Measurements from ENCODE around the gene CFAP73. TPM values are rescaled to one million over a fixed set of nuclear protein-coding genes. Genes with fewer than 3 reads are reported as not detected.

The CFAP73 gene
- total RNA-seq, 2 experiments from 2014 or later = not detected

GRCh38 chr12:113184098-113184899 is 34.8 kb downstream of the CFAP73 start:
- Mint-ChIP-seq H3K27ac (peak overlapping the region; percentile 97), H3K4me3 (peak overlapping the region; percentile 98), H3K9me3 (ENCODE audit: low read depth) (no peaks in the 10 kb centered on the region), H3K4me1 (peaks cover 42% of the 10 kb centered on the region), H3K27me3 (no peaks in the 10 kb centered on the region), H3K36me3 (peaks cover 30% of the 10 kb centered on the region)
- CTCF ChIA-PET = interaction anchor here (0.9 to 3.7 kb wide), 6 partner anchors 10 to 277 kb away, joined by 3 to 24 read pairs (median 4); no protein-coding TSS in a partner anchor
- ATAC-seq = peak; percentile 79
- peak; percentile 88 for DNase-seq

- peak overlapping the region; percentile 97 for H3K27ac Mint-ChIP-seq
- H3K27me3 Mint-ChIP-seq = no peaks in the 10 kb centered on the region
- DNase-seq (peak; percentile 93), ATAC-seq (peak; percentile 91)
- CTCF ChIA-PET = interaction anchor here (0.6 to 3.7 kb wide), 6 partner anchors 10 to 277 kb away, joined by 3 to 24 read pairs (median 4); no protein-coding TSS in a partner anchor
- H3K36me3 Mint-ChIP-seq = peaks cover 28% of the 10 kb centered on the region
- peak overlapping the region; percentile 98 for H3K4me3 Mint-ChIP-seq
- H3K9me3 Mint-ChIP-seq (ENCODE audit: low read depth) = no peaks in the 10 kb centered on the region
- peaks cover 44% of the 10 kb centered on the region for H3K4me1 Mint-ChIP-seq
These were observed 35.3 kb downstream of the CFAP73 start for GRCh38 chr12:113184900-113185179.

DNA sequence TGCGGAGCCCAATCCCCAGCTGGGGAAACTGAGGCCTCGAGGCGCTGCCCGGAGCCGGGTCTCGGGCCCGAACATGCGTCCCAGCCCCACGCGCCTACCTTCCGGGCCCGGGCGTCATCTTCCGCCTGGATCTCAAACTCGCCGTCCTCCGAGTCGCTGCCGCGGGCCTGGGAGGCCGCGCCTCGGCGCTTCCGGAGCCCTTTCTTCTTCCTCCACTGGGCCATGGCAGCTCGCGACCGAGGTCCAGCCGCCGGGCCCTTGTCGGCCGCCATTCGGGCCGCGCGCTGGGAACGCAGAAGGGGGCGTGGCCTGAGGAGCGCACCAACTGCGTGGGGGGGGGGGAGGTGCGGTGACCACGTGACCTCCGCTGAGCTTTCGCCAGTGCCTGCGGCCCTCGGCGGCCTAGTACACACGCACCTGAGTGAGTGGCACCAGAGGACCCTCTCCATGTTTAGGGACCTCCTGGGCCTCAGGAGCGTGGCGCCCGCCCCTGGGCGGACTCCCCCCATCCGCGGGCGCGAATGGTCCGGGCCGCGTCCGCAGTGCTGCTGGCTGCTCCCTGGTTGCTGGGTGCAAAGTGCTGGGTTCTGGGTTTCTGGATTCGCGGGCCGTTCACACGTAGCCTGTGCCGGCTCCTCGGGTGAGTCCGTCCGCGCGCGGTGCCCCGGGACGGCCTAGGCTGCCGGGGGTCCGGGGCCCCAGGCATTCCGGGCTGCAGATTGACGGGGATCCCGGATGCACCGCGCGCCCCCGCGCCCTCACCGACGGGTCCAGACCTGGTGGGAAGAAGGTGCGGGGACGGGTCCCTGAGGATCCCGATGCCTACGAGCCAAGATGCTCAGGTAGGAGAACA is 35.9 kb downstream of the CFAP73 start, which contains the start of the genes DDX54 and RITA1:
DDX54 (minus strand) TSS at position 299 of the 853 bp plus-strand sequence; CDS start at position 272, 27 bp downstream.
RITA1 (plus strand) TSS at position 542 of the 853 bp plus-strand sequence. CDS start 1,026 bp downstream, outside the sequence.
- Mint-ChIP-seq H3K27me3 (no peaks in the 10 kb centered on the region), H3K9me3 (ENCODE audit: low read depth) (no peaks in the 10 kb centered on the region), H3K27ac (peak within 1 kb of the TSS; percentile 97), H3K4me1 (peaks cover 44% of the 10 kb centered on the region), H3K36me3 (peaks cover 23% of the 10 kb centered on the region), H3K4me3 (peak within 1 kb of the TSS; percentile 98)
- DNase-seq = peak; percentile 83
- peak; percentile 58 for ATAC-seq
- CTCF ChIA-PET = interaction anchor here (0.6 to 3.7 kb wide), 9 partner anchors 9 to 240 kb away, joined by 3 to 24 read pairs (median 5); no protein-coding TSS in a partner anchor

- Mint-ChIP-seq H3K36me3 (peaks cover 20% of the 10 kb centered on the region), H3K9me3 (ENCODE audit: low read depth) (no peaks in the 10 kb centered on the region), H3K27ac (peak overlapping the region; percentile 97), H3K4me1 (peaks cover 44% of the 10 kb centered on the region), H3K4me3 (peak overlapping the region; percentile 98), H3K27me3 (no peaks in the 10 kb centered on the region)
- DNase-seq (no peak), ATAC-seq (no peak)
- CTCF ChIA-PET = interaction anchor here (1.0 to 2.6 kb wide), 7 partner anchors 9 to 239 kb away, joined by 3 to 15 read pairs (median 5); no protein-coding TSS in a partner anchor
These were observed 36.5 kb downstream of the CFAP73 start for GRCh38 chr12:113186033-113186365.

- Mint-ChIP-seq H3K9me3 (ENCODE audit: low read depth) (no peaks in the 10 kb centered on the region), H3K36me3 (peaks cover 20% of the 10 kb centered on the region), H3K4me3 (peak overlapping the region; percentile 98), H3K27me3 (no peaks in the 10 kb centered on the region), H3K4me1 (peaks cover 43% of the 10 kb centered on the region), H3K27ac (peak overlapping the region; percentile 97)
- ATAC-seq (no peak), DNase-seq (no peak)
- CTCF ChIA-PET = interaction anchor here (0.6 to 2.6 kb wide), 10 partner anchors 10 to 239 kb away, joined by 3 to 15 read pairs (median 3); no protein-coding TSS in a partner anchor
These were observed 37.3 kb downstream of the CFAP73 start for GRCh38 chr12:113186666-113187325.

DNA sequence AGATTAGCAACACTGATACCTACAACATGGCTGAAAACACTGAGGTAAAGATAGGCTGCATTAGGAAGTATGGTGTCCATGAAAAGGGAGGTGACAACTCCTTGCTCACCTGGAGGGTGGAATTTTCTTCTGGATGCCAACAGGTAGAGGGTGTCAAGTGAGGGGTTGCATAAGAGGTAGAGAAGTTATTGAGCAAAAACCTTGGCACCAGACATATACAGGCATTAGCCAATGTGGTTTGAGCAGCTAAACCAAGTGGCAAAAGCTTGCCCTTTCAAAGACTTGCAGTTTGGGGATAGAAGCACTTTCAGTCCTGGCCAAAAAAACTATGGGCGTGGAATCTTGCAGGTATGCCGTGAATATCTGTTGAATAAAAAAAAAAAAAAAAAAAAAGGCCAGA is 39.8 kb downstream of the CFAP73 start:
- Mint-ChIP-seq H3K36me3 (peaks cover 23% of the 10 kb centered on the region), H3K27me3 (no peaks in the 10 kb centered on the region), H3K27ac (no peak overlapping the region), H3K4me1 (peaks cover 28% of the 10 kb centered on the region), H3K9me3 (ENCODE audit: low read depth) (no peaks in the 10 kb centered on the region), H3K4me3 (no peak overlapping the region)
- DNase-seq = no peak
- ATAC-seq = no peak
- CTCF ChIA-PET = interaction anchor here (0.8 to 1.2 kb wide), 4 partner anchors 12 to 17 kb away, joined by 3 to 5 read pairs (median 4); no protein-coding TSS in a partner anchor

DNA sequence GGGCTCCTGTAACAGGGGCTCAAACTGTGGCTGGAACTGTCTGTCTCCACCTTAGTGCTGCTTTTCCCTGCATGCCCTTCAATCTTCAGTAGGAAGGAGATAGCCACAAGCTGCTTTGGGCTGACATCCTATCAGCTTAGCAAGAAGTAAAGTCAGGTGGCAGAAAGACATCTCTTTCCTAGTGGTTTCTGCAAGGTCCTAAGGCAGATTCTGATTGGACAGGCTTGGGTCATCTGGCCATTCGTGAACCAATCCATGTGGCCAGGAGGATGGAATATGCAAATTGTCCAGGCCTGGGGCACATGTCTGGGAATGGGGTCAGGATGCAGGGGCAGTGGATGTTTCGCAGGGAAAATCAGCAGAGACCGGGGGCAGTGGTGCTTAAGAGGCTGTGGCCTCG is 41.2 kb downstream of the CFAP73 start:
- no peaks in the 10 kb centered on the region for H3K27me3 Mint-ChIP-seq
- H3K36me3 Mint-ChIP-seq = peaks cover 23% of the 10 kb centered on the region
- DNase-seq (no peak), ATAC-seq (no peak)
- no peak overlapping the region for H3K4me3 Mint-ChIP-seq
- peaks cover 26% of the 10 kb centered on the region for H3K4me1 Mint-ChIP-seq
- CTCF ChIA-PET = no interaction called here
- H3K9me3 Mint-ChIP-seq (ENCODE audit: low read depth) = no peaks in the 10 kb centered on the region
- H3K27ac Mint-ChIP-seq = no peak overlapping the region

GRCh38 chr12:113191227-113191626 is 41.7 kb downstream of the CFAP73 start:
- no peak for DNase-seq
- CTCF ChIA-PET = no interaction called here
- Mint-ChIP-seq H3K9me3 (ENCODE audit: low read depth) (no peaks in the 10 kb centered on the region), H3K4me1 (peaks cover 23% of the 10 kb centered on the region), H3K27ac (no peak overlapping the region), H3K27me3 (no peaks in the 10 kb centered on the region), H3K36me3 (peaks cover 23% of the 10 kb centered on the region), H3K4me3 (no peak overlapping the region)
- no peak for ATAC-seq

DNA sequence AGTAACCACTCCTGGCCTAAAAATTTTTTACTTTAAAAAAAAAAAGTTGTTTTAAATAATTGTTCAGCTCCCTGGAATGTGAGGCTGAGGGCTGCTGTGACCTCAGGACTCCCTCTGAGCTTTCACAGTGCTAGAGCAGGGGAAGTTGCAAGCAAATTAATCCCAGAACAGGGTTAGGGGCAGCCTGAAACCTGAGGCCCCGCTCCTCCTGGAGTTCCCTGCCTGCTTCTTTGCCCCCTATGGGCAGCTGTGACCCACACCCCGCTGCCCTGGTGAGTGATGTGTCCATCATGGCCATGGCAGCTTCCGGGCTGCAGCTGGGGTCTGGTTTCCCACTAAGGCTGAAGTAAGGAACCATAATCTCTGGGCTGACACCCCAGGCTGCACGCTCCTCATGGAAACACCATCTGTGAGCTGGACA is 45.5 kb downstream of the CFAP73 start:
- H3K4me3 Mint-ChIP-seq = no peak overlapping the region
- H3K9me3 Mint-ChIP-seq (ENCODE audit: low read depth) = no peaks in the 10 kb centered on the region
- H3K4me1 Mint-ChIP-seq = peaks cover 7% of the 10 kb centered on the region
- no peak for ATAC-seq
- no peaks in the 10 kb centered on the region for H3K27me3 Mint-ChIP-seq
- peaks cover 8% of the 10 kb centered on the region for H3K36me3 Mint-ChIP-seq
- H3K27ac Mint-ChIP-seq = no peak overlapping the region
- CTCF ChIA-PET = interaction anchor here (1.8 to 2.1 kb wide), 2 partner anchors 9 to 230 kb away, joined by 6 to 13 read pairs; partner anchors contain the start of genes DDX54 and RITA1
- DNase-seq = no peak

GRCh38 chr12:113195598-113195997 is 46.1 kb downstream of the CFAP73 start:
- H3K4me1 Mint-ChIP-seq = peaks cover 7% of the 10 kb centered on the region
- no peaks in the 10 kb centered on the region for H3K9me3 Mint-ChIP-seq (ENCODE audit: low read depth)
- H3K27me3 Mint-ChIP-seq = no peaks in the 10 kb centered on the region
- DNase-seq (no peak), ATAC-seq (no peak)
- CTCF ChIA-PET = interaction anchor here (1.8 to 3.0 kb wide), 4 partner anchors 9 to 229 kb away, joined by 6 to 20 read pairs (median 14); partner anchors contain the start of genes DDX54 and RITA1
- H3K27ac Mint-ChIP-seq = no peak overlapping the region
- H3K36me3 Mint-ChIP-seq = peaks cover 6% of the 10 kb centered on the region
- no peak overlapping the region for H3K4me3 Mint-ChIP-seq

DNA sequence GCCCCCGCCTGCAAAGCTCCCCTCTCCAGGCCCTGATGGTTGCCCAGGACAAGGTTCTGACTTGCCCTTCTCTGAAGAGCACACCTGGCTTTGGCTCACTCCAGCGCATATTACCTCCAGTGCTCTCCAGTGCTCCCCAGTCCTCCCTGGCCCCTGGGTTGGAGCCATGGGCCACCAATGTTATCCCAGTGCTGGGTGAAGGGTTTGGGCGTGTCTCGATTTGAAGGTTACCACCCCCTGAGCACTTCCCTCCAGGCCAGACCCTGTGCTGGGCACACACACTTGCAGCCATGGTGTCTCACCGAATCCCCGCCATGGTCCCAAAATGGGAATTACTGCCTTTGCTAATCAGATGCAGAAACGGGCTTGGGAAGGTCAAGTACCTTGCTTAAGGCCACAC is 47.1 kb downstream of the CFAP73 start:
- ATAC-seq (peak; percentile 16), DNase-seq (no peak)
- H3K4me1 Mint-ChIP-seq = peaks cover 7% of the 10 kb centered on the region
- H3K4me3 Mint-ChIP-seq = no peak overlapping the region
- no peak overlapping the region for H3K27ac Mint-ChIP-seq
- peaks cover 6% of the 10 kb centered on the region for H3K36me3 Mint-ChIP-seq
- no peaks in the 10 kb centered on the region for H3K27me3 Mint-ChIP-seq
- H3K9me3 Mint-ChIP-seq (ENCODE audit: low read depth) = no peaks in the 10 kb centered on the region
- CTCF ChIA-PET = interaction anchor here (0.9 to 3.0 kb wide), 5 partner anchors 10 to 229 kb away, joined by 3 to 20 read pairs (median 13); no protein-coding TSS in a partner anchor

DNA sequence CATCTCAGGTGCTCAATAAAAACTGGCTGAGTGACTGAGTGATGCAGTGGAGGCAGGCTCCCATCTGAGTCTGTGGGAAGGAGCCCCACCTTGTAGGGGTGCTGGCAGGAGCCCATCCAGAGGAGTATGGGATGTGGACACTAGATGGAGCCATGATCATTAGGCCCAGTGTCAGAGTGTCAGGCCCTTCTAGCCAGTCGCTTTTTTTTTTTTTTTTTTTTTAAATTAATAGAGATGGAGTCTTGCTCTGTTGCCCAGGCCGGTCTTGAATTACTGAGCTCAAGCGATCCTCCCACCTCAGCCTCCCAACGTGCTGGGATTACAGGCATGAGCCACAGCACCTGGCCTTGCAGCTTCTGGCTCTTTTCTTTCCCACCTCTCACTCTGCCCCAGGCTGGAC is 47.5 kb downstream of the CFAP73 start:
- Mint-ChIP-seq H3K4me1 (peaks cover 7% of the 10 kb centered on the region), H3K36me3 (peaks cover 4% of the 10 kb centered on the region), H3K4me3 (no peak overlapping the region), H3K9me3 (ENCODE audit: low read depth) (no peaks in the 10 kb centered on the region), H3K27ac (no peak overlapping the region), H3K27me3 (no peaks in the 10 kb centered on the region)
- DNase-seq = peak; percentile 81
- CTCF ChIA-PET = interaction anchor here (0.6 to 3.0 kb wide), 8 partner anchors 10 to 228 kb away, joined by 3 to 20 read pairs (median 4); no protein-coding TSS in a partner anchor
- peak; percentile 98 for ATAC-seq
